Lower lobe of right lung (tissue), 2 donors: ENCODE measurements around the gene SLC25A17. TPM values are rescaled to one million over a fixed set of nuclear protein-coding genes. Genes with fewer than 3 reads are reported as not detected.
"Not testable (repeated sequence)": the region's sequence is repeated elsewhere in the genome, so short reads cannot be mapped to it uniquely, and the experiment has no call there.

Source experiments
- ATAC-seq, 2 donors: fragments of 200-7000 bp; cut with Tn5 transposase; one replicate each; pipeline ENCODE4 v1.9.1; 2020 to 2022; ENCODE audit warnings: mild to moderate bottlenecking in 2 of 2, moderate library complexity in 2 of 2
- DNase-seq: peaks from one replicate; pipeline ENCODE4 v3.0.0-alpha.2; 2020
- H3K27ac ChIP-seq: fragments of 200-600 bp; one replicate; pipeline ENCODE4 v1.8.0; 2022
- H3K27me3 ChIP-seq: fragments of 200-600 bp; one replicate; pipeline ENCODE4 v1.8.0; 2022; ENCODE audit warnings: low read depth
- H3K36me3 ChIP-seq: fragments of 200-600 bp; one replicate; pipeline ENCODE4 v1.8.0; 2022; ENCODE audit warnings: mild to moderate bottlenecking
- H3K4me1 ChIP-seq: fragments of 200-600 bp; one replicate; pipeline ENCODE4 v1.8.0; 2022
- H3K4me3 ChIP-seq: fragments of 200-600 bp; one replicate; pipeline ENCODE4 v1.8.0; 2022; ENCODE audit warnings: mild to moderate bottlenecking
- H3K9me3 ChIP-seq: fragments of 200-600 bp; one replicate; pipeline ENCODE4 v1.8.0; 2022
- CTCF ChIP-seq: fragments of 200-600 bp; IDR thresholded peaks from one replicate; pipeline ENCODE4 v1.8.0; 2022; ENCODE audit warnings: antibody characterized with exemption, mild to moderate bottlenecking
- intact Hi-C: fragments of 100-400 bp; cut with DNase I; formaldehyde crosslinking; loops from one replicate; pipeline ENCODE4 v1.11.0; 2022
- total RNA-seq: library from RNA; stranded (reverse); fragmentation: NEBNext Ultra II Directional; extraction: Animal tissue kit (Norgen Biotek cat#: 25700); gene quantifications from one replicate; pipeline ENCODE4 v1.2.1, GENCODE V29; 2021
- donor health status: DM: no; HTN: yes; CAD: no; lungs with severe emphysema.

The SLC25A17 gene
- total RNA-seq, 1 donor from 2014 or later: 11.9 TPM

- Histone ChIP-seq H3K4me3 (no peak overlapping the region), H3K9me3 (no peaks in the 10 kb centered on the region), H3K36me3 (peaks cover 14% of the 10 kb centered on the region), H3K27me3 (no peaks in the 10 kb centered on the region), H3K27ac (no peak overlapping the region), H3K4me1 (no peaks in the 10 kb centered on the region)
- DNase-seq (no peak), ATAC-seq (no peak)
- intact Hi-C loops: no loop called here
- TF ChIP-seq CTCF: no peak
These were observed 20.1 kb downstream of the SLC25A17 start for GRCh38 chr22:40799008-40799407.

GRCh38 chr22:40797427-40797826 lies 21.7 kb downstream of the SLC25A17 start:
- H3K4me1 ChIP-seq: no peaks in the 10 kb centered on the region
- DNase-seq (no peak), ATAC-seq (no peak)
- H3K27ac ChIP-seq: no peak overlapping the region
- H3K36me3 ChIP-seq: peaks cover 23% of the 10 kb centered on the region
- intact Hi-C loops: no loop called here
- H3K4me3 ChIP-seq: no peak overlapping the region
- no peaks in the 10 kb centered on the region for H3K9me3 ChIP-seq
- no peaks in the 10 kb centered on the region for H3K27me3 ChIP-seq
- TF ChIP-seq CTCF: no peak

- peaks cover 39% of the 10 kb centered on the region for H3K36me3 ChIP-seq
- DNase-seq (no peak), ATAC-seq (no peak)
- H3K4me3 ChIP-seq: no peak overlapping the region
- H3K27me3 ChIP-seq: no peaks in the 10 kb centered on the region
- H3K9me3 ChIP-seq: no peaks in the 10 kb centered on the region
- no peak overlapping the region for H3K27ac ChIP-seq
- intact Hi-C loops: no loop called here
- TF ChIP-seq CTCF: no peak
- no peaks in the 10 kb centered on the region for H3K4me1 ChIP-seq
These were observed 26.7 kb downstream of the SLC25A17 start for GRCh38 chr22:40792451-40792850.

GRCh38 chr22:40791241-40791640 lies 27.9 kb downstream of the SLC25A17 start:
- ATAC-seq (no peak), DNase-seq (no peak)
- Histone ChIP-seq H3K4me3 (no peak overlapping the region), H3K9me3 (no peaks in the 10 kb centered on the region), H3K4me1 (no peaks in the 10 kb centered on the region), H3K36me3 (peaks cover 40% of the 10 kb centered on the region), H3K27ac (no peak overlapping the region), H3K27me3 (no peaks in the 10 kb centered on the region)
- intact Hi-C loops: no loop called here
- no peak for TF ChIP-seq CTCF

GRCh38 chr22:40789131-40789530 lies 30.0 kb downstream of the SLC25A17 start:
- intact Hi-C loops: no loop called here
- peaks cover 39% of the 10 kb centered on the region for H3K36me3 ChIP-seq
- ATAC-seq (no peak), DNase-seq (no peak)
- TF ChIP-seq CTCF: no peak
- H3K27ac ChIP-seq: no peak overlapping the region
- H3K4me3 ChIP-seq: no peak overlapping the region
- no peaks in the 10 kb centered on the region for H3K9me3 ChIP-seq
- H3K27me3 ChIP-seq: no peaks in the 10 kb centered on the region
- H3K4me1 ChIP-seq: no peaks in the 10 kb centered on the region

- ATAC-seq: no peak
- Histone ChIP-seq H3K4me3 (no peak overlapping the region), H3K27me3 (no peaks in the 10 kb centered on the region), H3K27ac (no peak overlapping the region), H3K36me3 (peaks cover 33% of the 10 kb centered on the region), H3K9me3 (no peaks in the 10 kb centered on the region), H3K4me1 (no peaks in the 10 kb centered on the region)
- intact Hi-C loops: no loop called here
- TF ChIP-seq CTCF: no peak
- DNase-seq: no peak
These were observed 36.6 kb downstream of the SLC25A17 start for GRCh38 chr22:40782521-40782920.

- intact Hi-C loops, H3K4me3 ChIP-seq, H3K27ac ChIP-seq, DNase-seq, H3K4me1 ChIP-seq, ATAC-seq, H3K27me3 ChIP-seq, H3K9me3 ChIP-seq: not testable (repeated sequence)
- peaks cover 34% of the 10 kb centered on the region for H3K36me3 ChIP-seq
These were observed 37.4 kb downstream of the SLC25A17 start for GRCh38 chr22:40781749-40782148.
